HG02610 (cell line): ENCODE data around the gene HTRA2.

Experiments used
- ATAC-seq: cut with Tn5 transposase; IDR thresholded peaks from one replicate; pipeline ENCODE4 v1.9.1; 2021; ENCODE audit warnings: mild to moderate bottlenecking, moderate library complexity; ENCODE audit not compliant: unreplicated experiment

HTRA2 gene

GRCh38 chr2:74515271-74515980 lies 14.3 kb upstream of the HTRA2 start:
- no peak for ATAC-seq

GRCh38 chr2:74515981-74516633 lies 13.6 kb upstream of the HTRA2 start:
- peak; percentile 61 for ATAC-seq

GRCh38 chr2:74516650-74517049 lies 13.1 kb upstream of the HTRA2 start:
- ATAC-seq, result no peak

GRCh38 chr2:74522516-74522915 lies 7.2 kb upstream of the HTRA2 start:
- no peak for ATAC-seq

GRCh38 chr2:74524005-74524404 lies 5.7 kb upstream of the HTRA2 start:
- no peak for ATAC-seq

- ATAC-seq, result no peak
Observed at GRCh38 chr2:74524955-74525716, 4.6 kb upstream of the HTRA2 start.

- peak; percentile 24 for ATAC-seq
Observed at GRCh38 chr2:74525717-74526648, 3.8 kb upstream of the HTRA2 start, which contains the start of gene DQX1. DQX1 (minus strand) TSS chr2:74526231; CDS start chr2:74525729, 502 bp downstream.

GRCh38 chr2:74526649-74527230 lies 3.0 kb upstream of the HTRA2 start:
- ATAC-seq, result no peak

GRCh38 chr2:74527741-74528140 lies 2.0 kb upstream of the HTRA2 start:
- no peak for ATAC-seq

- peak; percentile 1 for ATAC-seq
Observed at GRCh38 chr2:74528600-74529356, 955 bp upstream of the HTRA2 start.

GRCh38 chr2:74530239-74531187 lies 780 bp downstream of the HTRA2 start:
- ATAC-seq, result peak; percentile 34

GRCh38 chr2:74531666-74532065 lies 1.9 kb downstream of the HTRA2 start:
- ATAC-seq, result no peak

GRCh38 chr2:74532222-74532621 lies 2.5 kb downstream of the HTRA2 start:
- ATAC-seq, result no peak

GRCh38 chr2:74533464-74533863 lies 3.7 kb downstream of the HTRA2 start:
- no peak for ATAC-seq

GRCh38 chr2:74534411-74534810 lies 4.7 kb downstream of the HTRA2 start:
- no peak for ATAC-seq

- ATAC-seq, result no peak
Observed at GRCh38 chr2:74535440-74535965, 5.8 kb downstream of the HTRA2 start.

- ATAC-seq, result no peak
Observed at GRCh38 chr2:74536166-74536950, 6.6 kb downstream of the HTRA2 start.
